Measurements from ENCODE around the gene LDLRAD4.

GRCh38 chr18:13266218-13267100 lies 47.9 kb downstream of the LDLRAD4 start:
- TF ChIP-seq POU2F2 (IDR thresholded peaks at IDR 0.05; ENCODE audit: low read depth, low read length): no peak
- no peak for TF ChIP-seq TAF1 (IDR thresholded peaks at IDR 0.05; ENCODE audit: low read depth, low read length)
- TF ChIP-seq POLR2A (IDR thresholded peaks at IDR 0.05; ENCODE audit: low read depth, low read length): no peak
- TF ChIP-seq POLR2AphosphoS5 (IDR thresholded peaks at IDR 0.05; ENCODE audit: low read depth, low read length): no peak
- no peak for TF ChIP-seq PAX5 (IDR thresholded peaks at IDR 0.05; ENCODE audit: insufficient read depth, low read length, severe bottlenecking)
- TF ChIP-seq SPI1 (IDR thresholded peaks at IDR 0.05; ENCODE audit: low read depth, low read length): no peak

Data from GM12891 (cell line).